Activated effector memory CD4-positive, alpha-beta T cell treated with Interleukin-2 at 50 U/mL for 16 hours (primary cell): ENCODE data around the gene HNRNPA3.
"Not testable (repeated sequence)": the region's sequence is repeated elsewhere in the genome, so short reads cannot be mapped to it uniquely, and the experiment has no call there.

ENCODE experiments used
- DNase-seq: peaks from one replicate; pipeline ENCODE4 v3.0.0-alpha.2; 2020

Gene HNRNPA3

DNA sequence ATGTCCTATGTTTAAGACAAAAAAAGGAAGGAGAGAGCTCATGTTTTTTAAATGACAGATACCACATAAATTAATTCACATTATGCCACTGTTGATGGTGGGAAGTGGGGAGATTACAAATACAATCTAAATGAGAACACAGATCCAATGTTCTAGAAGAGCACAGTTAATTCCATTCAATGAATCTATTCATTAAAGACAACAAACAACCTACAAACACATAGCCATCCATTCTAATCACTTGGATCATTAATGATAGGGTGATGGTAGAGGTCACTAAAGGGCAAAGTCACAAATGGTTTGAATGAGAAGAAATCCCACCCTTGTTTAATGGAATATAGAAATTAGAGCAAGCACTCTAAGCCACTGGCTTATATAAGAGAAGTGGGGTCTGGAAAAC, 21.7 kb downstream of the HNRNPA3 start:
- no peak for DNase-seq

DNA sequence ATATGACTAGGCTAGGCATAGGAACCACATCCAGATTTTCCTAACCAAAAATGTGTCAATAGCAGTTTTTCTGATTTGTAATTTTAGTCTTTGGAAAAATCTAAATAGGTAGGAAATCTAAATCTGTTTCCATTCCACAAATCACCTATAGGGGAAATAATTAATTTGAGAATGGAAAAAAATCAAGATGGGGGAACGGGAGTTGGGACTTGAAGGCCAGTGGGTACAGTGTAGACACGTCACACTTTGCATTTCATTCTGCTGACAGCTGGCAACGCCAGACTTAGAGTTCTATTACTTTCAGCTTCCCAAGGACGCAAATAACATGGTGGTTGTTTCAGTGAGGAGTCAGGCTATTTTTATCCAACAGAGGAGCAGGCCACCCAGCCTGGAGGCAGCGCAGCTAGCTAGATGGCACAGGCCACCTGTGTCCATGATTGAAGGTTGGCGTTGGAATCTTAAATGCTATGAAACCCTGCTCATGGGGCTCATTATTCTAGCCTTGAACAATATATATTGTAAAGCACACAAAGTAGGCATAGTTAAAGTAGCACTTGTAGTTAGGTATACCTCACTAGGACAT, 23.4 kb downstream of the HNRNPA3 start:
- no peak for DNase-seq

DNA sequence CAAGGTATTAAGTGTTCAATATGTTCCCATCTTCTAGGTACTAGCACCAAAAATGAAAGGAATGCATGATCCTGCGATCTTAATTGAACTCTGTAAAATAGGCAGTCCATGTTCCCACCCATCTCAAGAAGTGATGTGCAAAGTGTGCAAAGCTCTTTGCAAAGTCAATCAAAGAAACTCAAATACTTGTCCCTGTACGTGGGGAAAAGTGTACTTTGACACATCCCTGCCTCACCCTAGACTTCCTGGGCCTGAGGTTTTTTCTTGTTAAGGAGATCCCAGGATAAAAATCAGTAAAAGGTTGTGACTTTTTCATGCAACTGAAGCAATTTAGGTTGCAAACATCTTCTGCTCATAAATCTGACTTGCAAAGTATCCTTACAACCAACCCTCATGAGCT, 25.3 kb downstream of the HNRNPA3 start:
- no peak for DNase-seq

DNA sequence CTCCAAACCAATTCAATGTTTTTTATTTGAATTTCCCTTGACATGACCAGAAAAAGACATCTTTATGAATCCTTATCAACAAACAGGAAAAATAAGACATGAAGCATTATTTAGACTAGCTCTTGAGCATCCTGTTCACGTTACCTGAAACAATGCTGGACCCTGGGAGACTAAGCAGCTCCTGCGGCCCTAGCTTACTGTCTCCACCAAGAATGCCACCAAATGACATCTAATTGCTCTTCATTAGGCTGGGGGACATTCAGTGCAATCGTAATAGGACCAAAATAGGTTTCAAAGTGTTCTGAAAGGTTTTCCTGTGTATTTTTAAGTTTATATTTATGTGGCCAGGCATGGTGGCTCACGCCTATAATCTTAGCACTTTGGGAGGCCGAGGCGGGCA, 26.5 kb downstream of the HNRNPA3 start:
- DNase-seq, result no peak

DNA sequence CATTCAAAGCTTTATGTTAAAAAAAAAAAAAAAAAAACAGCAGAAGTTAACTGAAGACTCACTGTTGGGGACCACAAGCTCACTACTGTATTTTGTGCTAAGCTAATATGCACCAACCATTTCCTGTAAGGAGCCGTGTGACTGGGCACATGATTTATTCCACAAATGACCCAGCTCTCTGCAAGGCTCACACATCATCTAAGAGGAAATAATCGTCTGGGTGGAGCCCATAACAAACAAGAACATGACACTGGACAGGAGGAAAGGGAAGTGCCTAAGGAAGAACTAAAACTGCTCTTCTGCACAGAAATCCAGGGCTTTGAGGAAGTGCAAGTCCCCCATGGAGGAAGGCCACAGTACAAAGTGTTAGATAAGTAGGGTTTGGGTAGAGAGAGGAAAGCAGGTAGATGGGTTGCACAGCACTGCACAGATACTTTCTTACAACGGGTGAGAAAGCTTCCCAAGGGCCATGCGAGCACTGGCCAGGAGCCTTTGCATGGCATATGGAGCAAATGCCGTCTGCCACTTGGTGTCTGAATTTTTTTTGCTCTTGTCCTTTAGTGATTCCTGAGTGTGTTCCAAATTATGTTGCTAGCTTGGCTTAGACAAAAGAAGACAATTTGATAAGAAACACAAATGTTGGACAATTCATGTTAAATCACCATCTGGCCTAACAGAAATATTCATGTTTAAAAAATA, 27.5 kb downstream of the HNRNPA3 start:
- no peak for DNase-seq

DNA sequence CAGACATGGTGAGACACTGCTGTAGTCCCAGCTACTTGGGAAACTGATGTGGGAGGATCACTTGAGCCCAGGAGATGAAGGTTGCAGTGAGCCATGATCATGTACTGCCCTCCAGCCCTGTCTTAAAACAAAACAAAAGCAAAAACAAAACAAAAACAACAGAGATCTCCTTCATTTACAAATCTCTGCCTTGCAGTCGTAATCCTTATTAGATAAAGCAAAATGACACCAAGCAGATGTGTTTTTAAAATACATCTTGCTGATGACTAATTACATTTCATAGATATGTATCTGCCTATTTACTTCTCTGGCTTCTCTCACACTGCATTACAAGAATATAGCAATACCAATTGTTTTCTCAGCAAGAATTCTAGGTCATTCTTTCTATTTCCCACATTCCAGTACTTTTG, 29.1 kb downstream of the HNRNPA3 start:
- DNase-seq, result no peak

DNA sequence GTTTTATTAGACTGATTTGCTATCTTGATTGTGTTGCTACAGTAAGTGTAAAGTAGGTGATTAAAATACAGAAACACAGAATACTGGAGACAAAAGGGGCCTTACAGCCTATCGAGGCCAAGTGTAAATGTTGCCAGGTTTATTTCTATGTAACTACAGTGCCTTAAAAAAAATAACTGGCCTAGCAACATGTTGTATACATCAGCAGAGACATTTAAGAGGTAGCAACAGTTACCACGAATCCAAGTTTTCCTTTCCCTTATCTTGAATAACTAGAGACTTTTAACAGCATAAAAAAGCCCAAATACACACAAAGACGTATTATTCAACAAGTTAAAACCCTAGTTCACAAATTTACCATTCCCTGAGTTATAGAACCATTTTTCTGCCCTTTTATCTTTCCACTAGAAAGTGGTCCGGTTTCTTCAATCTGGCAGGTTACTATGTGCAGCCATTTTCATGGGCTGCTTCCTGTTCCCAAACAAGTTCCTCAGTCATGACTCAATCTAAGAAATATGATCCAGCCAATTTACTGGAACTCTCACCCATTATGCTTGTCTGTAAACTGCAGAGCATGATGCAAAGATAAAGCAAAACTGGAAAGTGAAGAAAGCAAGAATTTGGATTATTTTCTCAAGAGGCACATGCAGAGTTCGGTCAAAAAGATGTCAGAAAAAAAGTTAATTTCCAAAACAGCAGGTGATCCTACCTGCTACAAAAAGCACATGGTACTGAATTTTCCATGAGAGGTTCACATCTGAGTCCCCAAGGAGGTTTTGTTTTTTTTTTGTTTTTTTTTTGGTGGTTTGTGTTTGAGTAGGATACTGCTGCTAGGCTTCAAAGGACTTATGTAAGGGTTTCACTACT, 29.8 kb downstream of the HNRNPA3 start:
- DNase-seq, result no peak

DNA sequence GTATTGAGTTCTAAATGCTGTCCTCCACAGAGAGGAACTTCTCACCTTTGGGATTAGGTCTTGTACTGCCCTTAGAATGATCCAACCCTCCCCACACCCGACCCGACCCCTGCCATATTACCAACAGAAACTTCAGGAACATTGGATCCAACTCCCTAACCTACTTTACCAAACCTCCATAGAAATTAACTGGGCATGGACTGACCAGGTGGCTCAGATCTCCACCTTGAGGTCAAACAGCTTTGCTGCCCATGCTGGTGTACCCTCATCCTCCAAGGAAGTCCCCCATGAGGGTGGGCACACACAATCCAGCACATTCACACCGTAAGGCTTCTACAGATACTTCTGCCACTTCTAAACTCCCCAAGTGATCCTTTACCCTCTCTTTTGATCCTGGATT, 30.5 kb downstream of the HNRNPA3 start:
- DNase-seq, result no peak

DNA sequence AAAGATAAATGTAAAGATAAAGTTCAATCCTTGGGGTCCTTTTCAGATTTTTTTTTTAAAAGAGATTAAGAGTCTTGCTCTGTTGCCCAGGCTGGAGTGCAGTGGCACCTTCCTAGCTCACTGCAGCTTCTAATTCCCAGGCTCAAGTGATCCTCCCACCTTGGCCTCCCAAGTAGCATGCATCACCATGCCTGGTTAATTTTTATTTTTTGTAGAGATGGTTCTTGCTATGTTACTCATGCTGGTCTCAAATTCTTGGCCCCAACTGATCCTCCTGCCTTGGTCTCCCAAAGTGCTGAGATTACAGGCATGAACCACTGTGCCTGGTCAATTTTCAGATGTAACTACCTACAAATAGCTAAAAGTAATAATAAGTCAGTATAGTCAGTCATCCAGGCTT, 30.9 kb downstream of the HNRNPA3 start:
- DNase-seq, result no peak

DNA sequence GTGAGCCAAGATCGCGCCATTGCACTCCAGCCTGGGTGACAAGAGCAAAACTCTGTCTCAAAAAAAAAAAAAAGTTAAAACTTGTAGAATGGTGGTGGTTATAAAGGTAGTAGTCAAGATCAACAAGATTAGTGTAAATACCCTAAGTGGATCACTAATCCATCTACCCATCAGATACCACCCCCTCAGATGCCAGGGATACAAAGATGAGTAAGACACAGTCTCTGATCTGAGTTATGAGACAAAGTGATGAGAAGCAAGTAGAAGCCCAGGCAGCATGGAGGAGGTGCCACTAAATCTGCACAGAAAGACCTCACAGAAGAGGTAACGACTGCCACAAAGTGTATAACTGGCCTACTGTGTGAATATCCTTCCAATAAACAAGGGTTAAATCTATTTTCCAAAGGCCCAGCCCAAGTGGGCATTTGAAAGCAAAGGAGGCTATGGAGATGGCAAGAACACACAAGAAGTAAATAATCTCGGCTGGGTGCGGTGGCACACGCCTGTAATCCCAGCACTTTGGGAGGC, 31.7 kb downstream of the HNRNPA3 start:
- no peak for DNase-seq

DNA sequence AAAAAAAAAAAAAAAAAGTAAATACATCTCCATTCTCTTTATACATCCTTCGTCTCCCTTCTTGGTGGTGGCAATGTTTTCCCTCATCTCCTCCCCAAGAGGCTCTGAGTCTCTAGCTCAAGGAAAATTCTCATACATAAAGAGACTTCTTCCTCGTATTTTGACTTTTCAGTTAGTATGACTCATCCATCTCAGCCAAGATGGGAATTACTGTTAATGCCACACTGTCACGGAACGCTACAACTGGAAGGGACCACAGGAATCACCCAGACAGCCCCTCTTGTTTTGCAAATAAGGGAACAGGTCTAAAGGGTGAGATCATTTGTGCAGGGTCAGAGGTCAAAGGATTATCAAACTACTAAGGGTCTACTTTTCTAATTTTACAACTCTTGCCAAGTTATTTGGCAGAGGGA, 32.4 kb downstream of the HNRNPA3 start:
- DNase-seq, result no peak

DNA sequence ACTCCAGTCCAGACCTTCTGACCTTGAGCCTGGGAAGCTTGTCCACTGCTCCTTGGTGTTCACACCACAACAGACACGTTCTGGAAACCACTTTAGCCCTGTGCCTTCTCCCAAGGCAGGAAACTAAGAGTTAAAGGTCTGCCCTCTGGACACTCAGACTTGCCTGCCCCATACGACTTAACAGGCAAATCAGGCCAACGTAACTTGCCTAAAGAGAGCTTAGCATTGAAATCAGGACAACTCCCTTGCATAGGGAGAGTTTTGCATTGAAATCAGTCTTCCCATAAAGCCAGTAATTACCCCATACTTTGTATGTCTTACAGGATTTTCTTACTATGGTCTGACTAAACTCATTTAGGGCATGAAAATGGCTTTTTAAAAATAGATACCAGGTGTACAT, 33.4 kb downstream of the HNRNPA3 start:
- no peak for DNase-seq

DNA sequence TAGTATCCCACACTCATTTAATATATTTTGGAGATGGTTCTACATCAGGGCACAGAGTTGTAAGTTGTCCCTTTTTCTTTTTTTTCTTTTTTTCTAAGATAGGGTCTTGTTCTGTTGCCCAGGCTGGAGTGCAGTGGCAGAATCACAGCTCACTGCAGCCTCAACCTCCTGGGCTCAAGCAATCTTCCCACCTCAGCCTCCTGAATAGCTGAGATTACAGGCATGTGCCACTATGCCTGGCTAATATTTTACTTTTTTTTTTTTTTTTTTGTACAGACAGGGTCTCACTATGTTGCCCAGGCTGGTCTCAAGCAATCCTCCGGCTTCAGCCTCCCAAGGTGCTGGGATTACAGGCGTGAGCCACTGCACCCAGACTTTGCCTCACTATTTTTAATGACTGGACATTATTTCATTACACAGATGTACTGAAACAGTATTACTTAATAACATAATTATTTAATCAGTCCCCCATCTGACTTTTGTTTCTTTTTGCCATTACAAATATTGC, 34.0 kb downstream of the HNRNPA3 start:
- not testable (repeated sequence) for DNase-seq

DNA sequence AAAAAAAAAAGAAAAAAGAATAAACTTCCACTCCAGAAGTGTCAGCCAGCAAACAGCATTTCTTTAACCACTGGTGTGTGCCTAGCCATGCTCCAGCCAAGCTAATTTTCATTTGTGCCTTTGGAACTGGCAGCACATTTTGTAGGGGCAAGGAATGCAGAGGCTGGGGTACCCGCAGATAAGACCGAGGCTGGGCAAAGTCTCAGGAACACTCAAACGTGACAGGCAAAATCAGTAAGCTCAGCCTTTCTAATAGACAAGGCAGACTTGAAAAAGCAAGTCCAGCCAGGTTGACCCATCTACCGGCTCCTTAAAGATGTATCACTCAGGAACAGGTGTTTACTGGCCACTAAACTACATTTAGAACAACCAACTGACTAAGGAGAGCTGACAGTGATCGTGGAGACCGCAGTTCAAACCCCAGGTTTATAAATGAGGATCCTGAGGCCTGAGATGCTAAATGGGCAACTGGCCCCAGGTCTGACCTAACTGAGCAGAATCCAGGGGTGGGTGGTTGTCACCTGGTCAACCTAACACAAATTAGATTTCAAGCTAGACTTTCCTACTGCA, 35.2 kb downstream of the HNRNPA3 start:
- no peak for DNase-seq

DNA sequence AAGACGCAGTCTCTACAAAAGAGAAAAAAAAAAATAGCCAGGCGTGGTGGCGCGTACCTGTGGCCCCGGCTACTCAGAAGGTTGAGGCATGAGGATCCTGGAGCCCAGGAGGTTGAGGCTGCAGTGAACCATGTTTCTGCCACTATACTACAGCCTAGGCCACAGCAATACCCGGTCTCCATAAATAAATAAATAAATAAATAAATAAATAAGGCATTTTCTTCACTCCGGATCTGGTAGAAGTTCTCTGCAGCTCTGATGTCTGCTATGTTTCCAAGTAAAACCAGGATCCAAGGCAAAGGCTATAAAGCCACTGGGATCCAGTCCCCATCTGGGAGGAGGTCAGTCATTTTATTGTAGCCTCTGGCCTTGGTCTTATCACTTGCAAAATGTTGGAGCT, 36.4 kb downstream of the HNRNPA3 start:
- no peak for DNase-seq

DNA sequence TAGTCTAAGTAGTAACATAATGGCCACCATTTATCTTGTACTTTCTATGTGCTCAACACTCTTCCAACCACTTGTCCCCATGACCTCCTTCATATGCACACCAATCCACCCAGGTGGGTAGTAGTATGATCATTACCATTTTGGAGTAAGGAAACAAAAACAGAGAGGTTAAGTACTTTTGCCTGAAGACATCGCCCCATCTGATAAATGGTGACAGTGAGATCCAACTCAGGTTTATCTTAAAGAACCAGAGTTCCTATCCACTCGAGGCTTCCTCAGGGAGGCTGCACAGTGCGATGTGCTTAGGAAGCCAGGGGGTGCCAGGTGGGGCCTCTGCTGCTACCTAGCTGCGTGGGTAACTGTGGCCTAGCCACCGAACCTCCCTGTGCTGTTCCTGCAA, 37.9 kb downstream of the HNRNPA3 start:
- no peak for DNase-seq

DNA sequence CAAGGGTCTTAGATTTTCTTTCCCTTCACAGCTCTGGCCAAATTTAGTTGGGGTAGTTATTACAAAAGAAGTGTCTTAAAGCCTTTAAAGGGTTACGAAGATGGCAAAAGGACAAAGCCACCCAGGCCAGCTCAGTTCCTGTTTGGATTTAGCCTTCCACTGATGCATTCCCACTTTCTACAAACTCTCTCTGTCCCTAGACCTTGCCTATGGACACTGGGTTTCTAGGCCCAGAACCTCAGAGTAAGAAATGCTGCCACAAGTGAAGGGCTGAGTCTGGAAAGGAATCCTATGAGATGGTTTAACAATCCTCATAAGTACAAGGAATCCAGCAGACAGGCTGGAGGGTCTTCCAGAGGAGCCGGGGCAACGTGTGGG, 38.6 kb downstream of the HNRNPA3 start:
- DNase-seq, result no peak

DNA sequence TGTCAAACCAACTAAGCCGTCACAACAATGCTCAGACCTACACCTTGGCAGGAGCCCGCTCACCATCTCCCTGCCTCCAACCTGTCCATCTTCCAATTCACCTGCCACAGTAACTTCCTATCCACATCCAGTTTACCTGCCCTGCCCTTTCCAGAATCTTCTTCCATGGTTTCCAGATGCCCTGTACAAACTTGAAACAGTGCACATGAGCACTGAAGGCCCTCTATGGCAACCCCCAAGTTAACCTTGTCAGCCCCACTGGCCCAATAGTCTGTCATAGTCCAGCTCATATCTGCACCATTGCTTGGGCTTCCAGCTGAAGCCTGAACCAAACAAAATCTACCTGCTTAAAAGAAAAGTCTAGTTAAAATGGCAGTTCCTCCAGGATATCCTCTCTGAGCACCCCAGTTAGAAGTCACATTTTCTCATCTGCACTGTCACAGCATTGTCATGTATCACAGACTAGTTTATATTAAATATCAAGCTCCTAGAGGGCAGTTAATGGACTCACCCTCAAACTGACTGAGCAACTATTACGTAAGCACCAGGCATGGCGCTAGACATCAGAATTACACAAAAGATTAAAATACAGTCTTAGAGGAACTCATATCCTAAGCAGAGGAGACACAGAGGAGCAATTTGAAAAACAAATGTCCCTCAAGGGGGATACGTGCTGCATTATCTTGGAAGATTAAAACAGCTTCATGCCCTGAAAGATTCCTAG, 40.4 kb downstream of the HNRNPA3 start:
- DNase-seq, result no peak

DNA sequence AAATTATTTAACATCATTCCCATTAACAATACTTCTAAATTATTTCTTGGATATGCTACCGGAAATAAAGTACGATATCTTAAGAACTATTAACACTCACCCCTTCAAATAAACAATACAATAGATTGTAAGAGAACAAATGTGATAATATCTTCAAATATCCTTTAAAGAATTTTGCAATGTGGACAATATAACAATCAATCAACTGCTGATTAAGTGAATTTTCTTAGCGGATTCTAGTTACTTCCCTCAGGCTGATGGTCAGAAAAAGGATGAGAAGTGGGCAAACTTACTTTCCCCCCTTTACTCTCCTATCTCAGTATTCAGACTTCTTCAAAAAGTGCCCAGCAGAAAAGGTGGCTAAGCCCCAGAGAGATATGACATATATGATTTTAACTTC, 41.1 kb downstream of the HNRNPA3 start:
- no peak for DNase-seq

DNA sequence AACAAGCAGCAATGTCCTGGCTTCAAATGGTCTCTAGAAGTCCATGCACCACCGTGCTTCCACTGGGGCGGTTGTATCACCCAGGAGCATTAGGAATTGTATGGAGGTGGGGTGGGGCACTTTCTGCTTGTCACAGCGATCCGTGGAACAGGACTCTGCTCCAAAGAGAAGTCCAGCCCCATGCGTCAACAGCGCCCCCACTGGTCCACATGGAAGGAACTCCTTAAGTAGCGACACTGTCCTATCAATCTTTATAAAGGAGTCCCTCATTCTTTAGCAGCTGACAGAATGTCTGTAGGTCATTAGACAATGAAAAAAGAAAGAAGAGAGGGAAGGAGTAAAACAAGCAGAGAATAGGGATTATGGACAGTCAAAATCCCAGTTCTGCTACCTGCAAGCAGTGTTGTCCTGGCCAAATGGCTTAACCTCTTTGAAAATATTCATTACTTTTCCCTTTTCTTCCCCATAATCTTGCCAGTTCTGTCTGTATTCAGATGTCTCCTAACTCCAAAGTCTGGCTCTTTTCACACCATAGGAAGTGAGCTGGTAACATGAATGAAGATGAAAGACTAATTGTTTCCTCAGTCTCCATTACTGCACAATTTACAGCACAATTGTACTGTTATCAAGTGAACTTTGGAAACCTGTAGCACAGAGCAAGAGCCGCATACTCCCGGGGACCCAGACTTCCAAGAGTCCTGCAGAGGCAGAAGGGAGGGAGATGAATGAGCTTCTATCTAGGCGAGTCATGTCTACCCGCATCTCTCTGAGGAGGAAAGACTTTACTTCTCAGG, 42.0 kb downstream of the HNRNPA3 start:
- DNase-seq, result no peak

DNA sequence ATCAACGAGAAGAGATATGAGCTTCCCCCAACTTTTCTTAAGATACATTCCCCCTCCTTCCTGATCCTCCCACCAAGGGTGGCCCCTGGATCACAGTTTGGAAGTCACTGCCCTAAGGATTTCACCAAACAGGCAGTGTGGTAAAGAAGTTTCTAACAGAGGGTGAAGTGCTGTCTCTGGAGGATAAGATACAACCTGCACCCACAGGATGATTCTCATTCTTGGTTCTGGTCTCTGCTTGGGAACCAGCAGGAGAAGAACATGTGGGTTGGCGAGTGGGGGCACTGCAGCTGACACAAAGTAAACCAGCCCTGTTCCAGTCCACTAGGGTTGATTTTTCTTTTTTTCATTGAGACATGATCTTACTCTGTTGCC, 42.6 kb downstream of the HNRNPA3 start:
- DNase-seq, result no peak

DNA sequence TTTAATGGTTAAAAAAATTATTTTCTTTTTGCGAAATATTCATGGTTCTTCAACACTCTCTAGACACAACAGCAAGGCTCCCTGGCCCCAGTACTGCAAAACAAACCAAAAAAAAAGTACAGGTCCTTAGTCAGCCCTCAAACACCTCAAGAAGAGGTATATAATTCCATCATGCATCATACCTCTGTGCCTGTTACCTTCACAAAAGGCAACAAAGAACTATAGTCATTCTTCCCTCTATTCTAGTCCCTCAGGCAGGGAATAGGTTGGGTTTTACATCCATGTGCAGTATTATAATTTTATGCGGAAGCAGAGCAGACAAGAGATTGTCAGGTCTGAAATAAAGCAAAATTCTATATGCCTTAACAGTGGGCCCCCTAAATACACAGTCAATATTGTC, 43.4 kb downstream of the HNRNPA3 start:
- no peak for DNase-seq
